Mucosa of gallbladder (tissue), 1 donor: Measurements from ENCODE around the gene CBFA2T2. TPM values are rescaled to one million over a fixed set of nuclear protein-coding genes. Genes with fewer than 3 reads are reported as not detected.
"Not testable (repeated sequence)": the region's sequence is repeated elsewhere in the genome, so short reads cannot be mapped to it uniquely, and the experiment has no call there.

Experiments used
- DNase-seq: peaks from one replicate; pipeline ENCODE4 v3.0.0-alpha.2; 2020; ENCODE audit warnings: low spot score
- total RNA-seq: library from RNA; stranded (reverse); gene quantifications from one replicate; pipeline ENCODE4 v1.2.1, GENCODE V29; 2021
- donor health status: DM: no; HTN: no; CAD: no.

CBFA2T2 gene
- total RNA-seq, 1 donor from 2014 or later = 21.2 TPM

GRCh38 chr20:33470866-33471265, 19.0 kb upstream of the CBFA2T2 start:
- DNase-seq = no peak

DNA sequence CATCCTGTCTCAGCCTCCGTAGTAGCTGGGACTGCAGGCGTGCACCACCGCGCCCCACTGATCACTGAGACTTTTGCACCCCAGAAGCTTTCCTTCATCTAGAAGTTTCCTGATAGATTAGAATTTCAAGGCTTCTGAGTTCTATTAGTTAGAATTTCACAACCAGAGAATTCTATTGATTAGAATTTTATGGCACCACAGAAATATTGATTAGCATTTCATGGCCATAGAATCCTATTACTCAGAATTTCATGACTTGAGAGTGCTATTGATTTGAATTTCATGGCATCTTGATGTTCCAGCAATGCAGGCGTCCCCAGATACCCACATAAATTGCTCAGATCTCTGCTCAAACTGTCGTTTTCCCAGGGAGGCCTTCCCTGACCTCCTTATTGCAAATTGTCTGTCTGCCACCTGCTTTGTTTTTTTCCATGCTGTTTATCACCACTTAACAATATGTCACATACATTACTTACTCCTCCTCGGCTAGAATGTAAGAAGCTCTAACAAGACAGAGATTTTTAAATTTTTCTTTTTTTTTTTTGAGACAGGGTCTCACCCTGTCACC, 16.9 kb upstream of the CBFA2T2 start:
- no peak for DNase-seq

- DNase-seq = no peak
These were observed 15.6 kb upstream of the CBFA2T2 start for GRCh38 chr20:33474097-33474873.

DNA sequence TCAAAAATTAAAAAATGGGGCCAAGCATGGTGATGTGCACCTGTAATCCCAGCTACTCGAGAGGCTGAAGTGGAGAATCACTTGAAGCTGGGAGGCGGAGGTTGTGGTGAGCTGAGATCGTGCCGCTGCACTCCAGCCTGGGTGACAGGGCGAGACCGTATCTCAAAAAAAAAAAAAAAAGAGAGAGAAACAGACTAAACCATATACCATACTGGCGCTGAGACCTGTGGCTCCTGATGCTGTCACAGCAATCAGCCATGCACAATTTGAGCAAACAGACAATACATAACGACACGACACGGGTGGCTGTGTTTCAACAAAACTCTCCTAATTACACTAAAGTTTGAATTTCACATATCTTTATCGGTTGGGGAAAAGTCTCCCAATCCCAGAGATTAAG, 14.9 kb upstream of the CBFA2T2 start:
- no peak for DNase-seq

GRCh38 chr20:33475381-33476152, 14.3 kb upstream of the CBFA2T2 start:
- DNase-seq = no peak

DNA sequence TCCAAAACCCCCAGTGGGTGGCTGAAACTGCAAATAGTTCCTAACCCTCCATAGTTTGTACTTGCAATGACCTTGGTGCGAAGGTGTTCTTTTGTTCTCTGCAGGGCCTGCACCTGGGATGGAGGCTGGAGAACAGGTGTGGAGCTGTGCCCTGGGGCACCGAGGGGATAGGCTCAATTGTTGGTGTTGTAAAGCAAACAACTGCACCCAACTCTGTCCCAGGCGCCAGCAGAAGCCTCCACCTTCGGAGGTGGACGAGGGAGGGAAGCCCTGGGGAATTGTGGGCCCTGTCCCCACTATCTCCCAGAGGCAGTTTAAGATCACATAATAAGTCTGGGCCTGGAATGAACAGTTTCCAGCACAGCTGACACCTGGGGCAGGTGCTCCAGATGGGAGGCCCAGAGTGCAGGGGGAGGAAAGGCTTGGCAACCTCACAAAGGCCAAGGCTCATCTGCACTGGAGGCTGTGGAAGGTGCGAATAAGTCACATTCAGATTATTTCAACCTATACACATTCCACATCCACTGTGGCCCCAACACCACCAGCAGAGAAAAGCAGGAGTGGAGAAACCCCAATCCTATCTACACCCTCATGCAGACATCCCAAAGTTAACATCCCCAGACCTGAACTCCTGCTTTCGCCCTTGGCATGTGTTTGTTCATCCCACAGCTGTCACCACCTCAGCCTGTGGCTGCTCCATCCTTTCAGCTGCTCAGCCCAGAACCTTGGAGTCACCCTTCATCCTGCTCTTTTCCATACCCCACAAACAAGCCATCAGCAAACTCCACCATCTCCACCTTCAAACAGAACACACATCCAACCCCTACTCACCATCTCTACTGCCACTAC, 12.3 kb upstream of the CBFA2T2 start:
- no peak for DNase-seq

DNA sequence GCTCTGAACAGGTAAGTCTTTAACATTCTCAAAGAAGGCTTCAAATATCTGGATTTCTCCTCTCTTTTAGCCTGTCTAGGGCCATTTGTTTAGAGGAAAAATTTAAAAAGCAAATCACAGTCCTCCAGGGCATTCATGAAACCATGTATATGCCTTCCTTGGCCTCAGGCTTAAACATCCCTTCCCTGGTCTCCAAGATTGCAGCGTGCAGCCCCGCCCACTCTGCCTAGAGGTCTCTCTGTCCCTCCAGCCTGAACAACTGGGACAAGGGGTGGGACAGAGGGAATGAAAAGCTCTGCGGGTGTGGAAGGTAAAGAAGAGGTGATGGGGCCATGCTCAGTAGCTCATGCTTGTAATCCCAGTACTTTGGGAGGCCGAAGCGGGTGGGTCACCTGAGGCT, 9.8 kb upstream of the CBFA2T2 start:
- no peak for DNase-seq

DNA sequence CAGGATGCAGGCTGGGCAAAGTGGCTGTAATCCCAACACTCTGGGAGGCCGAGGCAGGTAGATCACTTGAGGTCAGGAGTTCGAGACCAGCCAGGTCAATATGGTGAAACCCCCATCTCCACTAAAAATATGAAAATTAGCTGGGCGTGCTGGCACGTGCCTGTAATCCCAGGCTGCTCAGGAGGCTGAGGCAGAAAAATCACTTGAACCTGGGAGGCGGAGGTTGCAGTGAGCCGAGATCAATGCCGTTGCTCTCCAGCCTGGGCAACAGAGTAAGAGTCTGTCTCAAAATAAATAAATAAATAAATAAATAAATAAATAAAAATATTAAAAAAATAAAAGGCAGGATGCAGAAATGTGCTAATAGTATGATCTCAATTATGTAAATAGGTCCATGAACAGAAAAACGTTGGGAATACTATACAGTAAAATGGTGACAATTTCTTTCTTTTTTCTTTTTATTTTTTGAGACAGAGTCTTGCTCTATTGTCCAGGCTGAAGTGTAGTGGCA, 8.4 kb upstream of the CBFA2T2 start:
- no peak for DNase-seq

GRCh38 chr20:33482581-33482980, 7.3 kb upstream of the CBFA2T2 start:
- no peak for DNase-seq

- not testable (repeated sequence) for DNase-seq
These were observed 6.7 kb upstream of the CBFA2T2 start for GRCh38 chr20:33483186-33483585.

GRCh38 chr20:33488201-33488600, 1.7 kb upstream of the CBFA2T2 start:
- no peak for DNase-seq

DNA sequence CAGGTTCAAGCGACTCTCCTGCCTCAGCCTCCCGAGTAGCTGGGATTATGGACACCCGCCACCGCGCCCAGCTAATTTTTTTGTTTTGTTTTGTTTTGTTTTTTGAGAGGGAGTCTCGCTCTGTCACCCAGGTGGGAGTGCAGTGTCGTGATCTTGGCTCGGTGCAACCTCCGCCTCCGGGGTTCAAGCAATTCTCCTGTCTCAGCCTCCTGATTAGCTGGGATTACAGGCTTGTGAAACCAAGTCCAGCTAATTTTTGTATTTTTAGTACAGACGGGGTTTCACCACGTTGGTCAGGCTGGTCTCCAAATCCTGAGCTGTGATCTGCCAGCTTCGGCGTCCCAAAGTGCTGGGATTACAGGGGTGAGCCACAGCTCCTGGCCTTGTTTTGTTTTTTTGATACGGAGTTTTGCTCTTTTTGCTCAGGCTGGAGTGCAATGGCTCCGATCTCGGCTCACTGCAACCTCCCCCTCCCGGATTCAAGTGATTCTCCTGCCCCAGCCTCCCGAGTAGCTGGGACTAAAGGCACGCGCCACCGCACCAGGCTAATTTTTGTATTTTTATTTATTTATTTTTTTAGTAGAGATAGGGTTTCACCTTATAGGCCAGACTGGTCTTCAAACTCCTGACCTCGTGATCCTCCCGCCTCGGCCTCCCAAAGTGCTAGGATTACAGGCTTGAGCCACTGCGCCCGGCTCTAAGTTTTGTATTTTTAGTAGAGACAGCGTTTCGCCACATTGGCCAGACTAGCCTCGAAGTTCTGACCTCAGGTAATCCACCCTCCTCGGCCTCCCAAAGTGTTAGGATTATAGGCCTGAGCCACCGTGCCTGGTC, 1.0 kb upstream of the CBFA2T2 start:
- DNase-seq = not testable (repeated sequence)

GRCh38 chr20:33489495-33490022, 337 bp upstream of the CBFA2T2 start:
- peak; percentile 99 for DNase-seq

GRCh38 chr20:33490934-33491656, 1.2 kb downstream of the CBFA2T2 start:
- no peak for DNase-seq

DNA sequence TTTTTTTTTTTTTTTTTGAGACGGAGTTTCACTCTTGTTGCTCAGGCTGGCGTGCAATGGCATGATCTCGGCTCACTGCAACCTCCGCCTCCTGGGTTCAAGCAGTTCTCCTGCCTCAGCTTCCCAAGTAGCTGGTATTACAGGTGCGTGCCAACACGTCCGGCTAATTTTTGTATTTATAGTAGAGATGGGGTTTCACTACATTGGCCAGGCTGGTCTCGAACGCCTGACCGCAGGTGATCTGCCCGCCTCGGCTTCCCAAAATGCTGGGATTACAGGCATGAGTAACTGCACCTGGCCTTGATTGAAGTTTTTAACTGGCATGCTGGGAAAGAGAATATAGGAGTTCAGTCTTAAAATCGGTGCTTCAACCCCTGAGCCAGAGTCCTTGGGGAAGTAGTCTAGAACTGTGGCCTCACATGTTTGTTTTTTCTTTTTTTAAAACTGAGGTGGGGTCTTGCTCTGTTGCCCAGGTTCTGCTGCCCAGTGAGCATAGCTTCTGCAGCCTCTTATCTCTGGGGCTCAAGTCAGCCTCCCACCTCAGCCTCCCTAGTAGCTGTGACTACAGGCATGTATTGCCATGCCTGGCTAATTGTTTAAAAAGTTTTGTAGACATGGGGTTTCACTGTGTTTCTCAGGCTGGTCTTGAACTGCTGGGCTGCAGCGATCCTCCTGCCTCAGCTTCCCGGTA, 3.3 kb downstream of the CBFA2T2 start:
- no peak for DNase-seq

DNA sequence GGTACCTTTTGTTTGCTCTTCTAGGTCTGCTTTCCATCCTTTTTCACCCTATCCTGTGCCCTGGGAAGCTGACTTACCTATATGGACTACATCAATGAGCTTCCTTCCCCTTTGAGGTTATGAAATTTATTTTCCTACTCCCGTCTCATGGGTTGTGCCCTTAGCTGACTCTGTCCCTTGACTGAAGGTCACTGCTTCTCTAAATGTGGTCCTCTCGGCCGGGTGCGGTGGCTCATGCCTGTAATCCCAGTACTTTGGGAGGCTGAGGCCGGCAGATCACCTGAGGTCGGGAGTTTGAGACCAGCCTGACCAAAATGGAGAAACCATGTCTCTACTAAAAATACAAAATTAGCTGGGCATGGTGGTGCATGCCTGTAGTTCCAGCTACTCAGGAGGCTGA, 6.9 kb downstream of the CBFA2T2 start:
- DNase-seq = not testable (repeated sequence)

- no peak for DNase-seq
These were observed 9.5 kb downstream of the CBFA2T2 start for GRCh38 chr20:33499355-33499754.

DNA sequence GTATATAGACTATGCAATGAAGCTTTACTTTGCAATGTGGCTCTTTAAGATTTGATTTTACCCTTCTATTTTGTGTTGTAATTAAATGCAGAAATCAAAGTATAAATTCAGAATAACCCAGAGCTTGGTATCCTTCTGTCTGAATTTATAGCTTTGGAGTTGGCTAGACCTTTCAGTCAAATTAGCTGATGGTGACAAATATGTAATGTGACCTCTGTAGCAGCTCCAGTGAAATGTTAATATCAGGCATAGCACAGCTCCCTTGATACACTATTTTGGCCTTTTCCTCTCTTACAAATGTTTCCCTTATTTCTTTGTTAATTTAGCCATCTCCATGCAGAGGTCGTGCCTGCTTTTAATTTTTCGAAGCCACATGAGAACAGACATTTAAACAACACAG, 11.1 kb downstream of the CBFA2T2 start:
- no peak for DNase-seq

GRCh38 chr20:33503564-33503963, 13.7 kb downstream of the CBFA2T2 start:
- no peak for DNase-seq
